HepG2 (cell line): Measurements from ENCODE around the gene TOPBP1. TPM values are rescaled to one million over a fixed set of nuclear protein-coding genes. Genes with fewer than 3 reads are reported as not detected.

Experiments used
- GABPB1 ChIP-seq: IDR thresholded peaks from 2 replicates; pipeline ENCODE4 v1.6.1; 2016; ENCODE audit warnings: mild to moderate bottlenecking, missing genetic modification reagents, moderate library complexity, missing compliant biosample characterization
- HMG20A ChIP-seq: IDR thresholded peaks from 2 replicates; pipeline ENCODE4 v1.6.1; 2016; ENCODE audit warnings: borderline replicate concordance
- PRDM4 ChIP-seq: sonication (generic); formaldehyde crosslinking; IDR thresholded peaks from 2 replicates; pipeline ENCODE4 v1.9.0; 2021; ENCODE audit warnings: missing genetic modification reagents, borderline replicate concordance
- RELA ChIP-seq: sonication (generic); formaldehyde crosslinking; IDR thresholded peaks from 2 replicates; pipeline ENCODE4 v1.4.0; 2020; ENCODE audit warnings: missing genetic modification reagents
- SMYD3 ChIP-seq: sonication (generic); formaldehyde crosslinking; IDR thresholded peaks from 2 replicates; pipeline ENCODE4 v1.8.1; 2023; ENCODE audit warnings: mild to moderate bottlenecking, missing genetic modification reagents
- SP5 ChIP-seq: IDR thresholded peaks from 2 replicates; pipeline ENCODE4 v1.6.1; 2016; ENCODE audit warnings: low read depth, borderline replicate concordance
- STAT5B ChIP-seq: sonication (generic); formaldehyde crosslinking; IDR thresholded peaks from 2 replicates; pipeline ENCODE4 v1.4.0; 2020; ENCODE audit warnings: missing genetic modification reagents
- TCF12 ChIP-seq, 2 experiments: fragments of 450-650 bp in 1 of 2; sonication (generic) in 1 of 2; formaldehyde crosslinking in 1 of 2; IDR thresholded peaks; 2 replicates each; pipeline versions ENCODE4 v1.6.1 to v1.8.0; 2017 to 2022; ENCODE audit warnings: antibody characterized with exemption in 1 of 2, mild to moderate bottlenecking in 1 of 2, missing genetic modification reagents in 1 of 2, moderate library complexity in 1 of 2
- ZBTB20 ChIP-seq: sonication (generic); formaldehyde crosslinking; IDR thresholded peaks from 2 replicates; pipeline ENCODE4 v1.8.1; 2023; ENCODE audit warnings: missing genetic modification reagents, low read depth, mild to moderate bottlenecking, borderline replicate concordance
- ZNF101 ChIP-seq: sonication (generic); formaldehyde crosslinking; IDR thresholded peaks from 2 replicates; pipeline ENCODE4 v1.4.0; 2020; ENCODE audit warnings: mild to moderate bottlenecking, low read depth, missing genetic modification reagents, borderline replicate concordance
- ZNF296 ChIP-seq: sonication (generic); formaldehyde crosslinking; conservative IDR thresholded peaks from 2 replicates; pipeline ENCODE4 v1.5.0; 2020; ENCODE audit warnings: mild to moderate bottlenecking, missing genetic modification reagents
- ZNF563 ChIP-seq: sonication (generic); formaldehyde crosslinking; IDR thresholded peaks from 2 replicates; pipeline ENCODE4 v1.8.0; 2022; ENCODE audit warnings: mild to moderate bottlenecking, moderate library complexity, missing genetic modification reagents
- polyA plus RNA-seq, 8 experiments: library from polyadenylated mRNA; depleted of rRNA in 3 of 8; stranded (reverse) in 7 of 8; unstranded in 1 of 8; fragments of >200 nt; fragmentation: Illumina TruSeq in 4 of 8; extraction: Trizol in 4 of 8; gene quantifications; 2 replicates each; pipeline versions ENCODE4 v1.2.1 to v1.2.3, GENCODE V29; 2011 to 2016; ENCODE audit warnings: low read depth in 4 of 8, missing spikeins in 1 of 8, mixed read lengths in 1 of 8; ENCODE audit not compliant: insufficient read depth in 1 of 8
- total RNA-seq, 5 experiments: library from RNA; depleted of rRNA; stranded (reverse); fragments of >200 nt; fragmentation: Illumina TruSeq; extraction: Trizol; gene quantifications; 2 replicates each; pipeline ENCODE4 v1.2.3, GENCODE V29; 2016; ENCODE audit warnings: low read depth in 1 of 5
- TF ChIP-seq, protein P1 (sequence below): sonication (generic); formaldehyde crosslinking; IDR thresholded peaks from 2 replicates; pipeline ENCODE4 v1.9.0; 2021; ENCODE audit warnings: missing genetic modification reagents, mild to moderate bottlenecking, borderline replicate concordance
- TF ChIP-seq, protein P2 (sequence below): sonication (generic); formaldehyde crosslinking; IDR thresholded peaks from 2 replicates; pipeline ENCODE4 v1.4.0; 2020; ENCODE audit warnings: missing genetic modification reagents
- TF ChIP-seq, protein P3 (sequence below): sonication (generic); formaldehyde crosslinking; IDR thresholded peaks from 2 replicates; pipeline ENCODE4 v1.4.0; 2020; ENCODE audit warnings: mild to moderate bottlenecking, missing genetic modification reagents
- TF ChIP-seq, protein P4 (sequence below): sonication (generic); formaldehyde crosslinking; IDR thresholded peaks from 2 replicates; pipeline ENCODE4 v1.5.1; 2020; ENCODE audit warnings: missing genetic modification reagents, mild to moderate bottlenecking, borderline replicate concordance
- TF ChIP-seq, protein P5 (sequence below): sonication (generic); formaldehyde crosslinking; conservative IDR thresholded peaks from 2 replicates; pipeline ENCODE4 v1.8.0; 2022; ENCODE audit warnings: low read depth, missing genetic modification reagents

Gene TOPBP1
- total and polyA plus RNA-seq, 2 of the 13 experiments (the other 11 are each of a cell fraction or from before 2014, with no cell fraction given): 24.3 to 42.9 TPM

DNA sequence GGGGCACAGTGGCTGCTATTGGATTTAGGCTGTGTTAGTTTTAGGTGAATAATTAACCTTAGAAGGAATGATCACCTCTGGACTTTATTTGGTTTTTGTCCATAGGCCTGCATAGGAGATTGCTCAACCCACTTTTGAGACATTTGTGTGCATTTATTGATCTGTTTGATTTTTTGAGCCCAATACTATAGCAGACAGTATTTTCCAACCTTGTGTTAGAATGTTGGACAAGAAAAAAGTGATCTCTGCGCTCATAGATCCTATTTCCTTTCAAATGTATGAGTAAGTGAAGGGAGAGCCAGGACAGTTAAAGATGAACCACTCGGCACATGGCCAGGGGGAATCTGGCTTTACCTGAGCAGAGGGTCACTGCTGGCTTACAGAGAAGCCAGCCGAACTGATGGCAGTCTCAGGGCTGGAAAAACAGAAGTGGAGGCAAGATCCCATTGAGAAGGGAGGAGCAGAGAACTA is 8.8 kb upstream of the TOPBP1 start (continued):
- TF ChIP-seq PRDM4 (CRISPR knock-in tag) (no peak), STAT5B (CRISPR knock-in tag) (peak; percentile 38; the same call in 1 of the 2 replicates), RELA (CRISPR knock-in tag) (no peak), ZNF296 (no peak), ZNF101 (CRISPR knock-in tag) (peak; percentile 76; the same call in 1 of the 2 replicates), ZBTB20 (CRISPR knock-in tag) (peak; percentile 97; the same call in 1 of the 2 replicates), ZNF563 (CRISPR knock-in tag) (0 out of 2 replicates have a peak, but pooled peaks have one; percentile 19), GABPB1 (CRISPR knock-in tag) (peak; percentile 24; the same call in 1 of the 2 replicates), SMYD3 (CRISPR knock-in tag) (no peak), TCF12 (IDR thresholded peaks at IDR 0.05) (no peak), TCF12 (CRISPR knock-in tag; IDR thresholded peaks at IDR 0.05) (peak; percentile 96), HMG20A (peak; percentile 95), SP5 (CRISPR knock-in tag) (peak; percentile 63; the same call in 1 of the 2 replicates)
- TF ChIP-seq, protein P1, sequence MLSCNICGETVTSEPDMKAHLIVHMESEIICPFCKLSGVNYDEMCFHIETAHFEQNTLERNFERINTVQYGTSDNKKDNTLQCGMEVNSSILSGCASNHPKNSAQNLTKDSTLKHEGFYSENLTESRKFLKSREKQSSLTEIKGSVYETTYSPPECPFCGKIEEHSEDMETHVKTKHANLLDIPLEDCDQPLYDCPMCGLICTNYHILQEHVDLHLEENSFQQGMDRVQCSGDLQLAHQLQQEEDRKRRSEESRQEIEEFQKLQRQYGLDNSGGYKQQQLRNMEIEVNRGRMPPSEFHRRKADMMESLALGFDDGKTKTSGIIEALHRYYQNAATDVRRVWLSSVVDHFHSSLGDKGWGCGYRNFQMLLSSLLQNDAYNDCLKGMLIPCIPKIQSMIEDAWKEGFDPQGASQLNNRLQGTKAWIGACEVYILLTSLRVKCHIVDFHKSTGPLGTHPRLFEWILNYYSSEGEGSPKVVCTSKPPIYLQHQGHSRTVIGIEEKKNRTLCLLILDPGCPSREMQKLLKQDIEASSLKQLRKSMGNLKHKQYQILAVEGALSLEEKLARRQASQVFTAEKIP (CRISPR knock-in tag): no peak
- TF ChIP-seq, protein P2, sequence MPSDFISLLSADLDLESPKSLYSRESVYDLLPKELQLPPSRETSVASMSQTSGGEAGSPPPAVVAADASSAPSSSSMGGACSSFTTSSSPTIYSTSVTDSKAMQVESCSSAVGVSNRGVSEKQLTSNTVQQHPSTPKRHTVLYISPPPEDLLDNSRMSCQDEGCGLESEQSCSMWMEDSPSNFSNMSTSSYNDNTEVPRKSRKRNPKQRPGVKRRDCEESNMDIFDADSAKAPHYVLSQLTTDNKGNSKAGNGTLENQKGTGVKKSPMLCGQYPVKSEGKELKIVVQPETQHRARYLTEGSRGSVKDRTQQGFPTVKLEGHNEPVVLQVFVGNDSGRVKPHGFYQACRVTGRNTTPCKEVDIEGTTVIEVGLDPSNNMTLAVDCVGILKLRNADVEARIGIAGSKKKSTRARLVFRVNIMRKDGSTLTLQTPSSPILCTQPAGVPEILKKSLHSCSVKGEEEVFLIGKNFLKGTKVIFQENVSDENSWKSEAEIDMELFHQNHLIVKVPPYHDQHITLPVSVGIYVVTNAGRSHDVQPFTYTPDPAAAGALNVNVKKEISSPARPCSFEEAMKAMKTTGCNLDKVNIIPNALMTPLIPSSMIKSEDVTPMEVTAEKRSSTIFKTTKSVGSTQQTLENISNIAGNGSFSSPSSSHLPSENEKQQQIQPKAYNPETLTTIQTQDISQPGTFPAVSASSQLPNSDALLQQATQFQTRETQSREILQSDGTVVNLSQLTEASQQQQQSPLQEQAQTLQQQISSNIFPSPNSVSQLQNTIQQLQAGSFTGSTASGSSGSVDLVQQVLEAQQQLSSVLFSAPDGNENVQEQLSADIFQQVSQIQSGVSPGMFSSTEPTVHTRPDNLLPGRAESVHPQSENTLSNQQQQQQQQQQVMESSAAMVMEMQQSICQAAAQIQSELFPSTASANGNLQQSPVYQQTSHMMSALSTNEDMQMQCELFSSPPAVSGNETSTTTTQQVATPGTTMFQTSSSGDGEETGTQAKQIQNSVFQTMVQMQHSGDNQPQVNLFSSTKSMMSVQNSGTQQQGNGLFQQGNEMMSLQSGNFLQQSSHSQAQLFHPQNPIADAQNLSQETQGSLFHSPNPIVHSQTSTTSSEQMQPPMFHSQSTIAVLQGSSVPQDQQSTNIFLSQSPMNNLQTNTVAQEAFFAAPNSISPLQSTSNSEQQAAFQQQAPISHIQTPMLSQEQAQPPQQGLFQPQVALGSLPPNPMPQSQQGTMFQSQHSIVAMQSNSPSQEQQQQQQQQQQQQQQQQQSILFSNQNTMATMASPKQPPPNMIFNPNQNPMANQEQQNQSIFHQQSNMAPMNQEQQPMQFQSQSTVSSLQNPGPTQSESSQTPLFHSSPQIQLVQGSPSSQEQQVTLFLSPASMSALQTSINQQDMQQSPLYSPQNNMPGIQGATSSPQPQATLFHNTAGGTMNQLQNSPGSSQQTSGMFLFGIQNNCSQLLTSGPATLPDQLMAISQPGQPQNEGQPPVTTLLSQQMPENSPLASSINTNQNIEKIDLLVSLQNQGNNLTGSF (CRISPR knock-in tag): no peak
- TF ChIP-seq, protein P3, sequence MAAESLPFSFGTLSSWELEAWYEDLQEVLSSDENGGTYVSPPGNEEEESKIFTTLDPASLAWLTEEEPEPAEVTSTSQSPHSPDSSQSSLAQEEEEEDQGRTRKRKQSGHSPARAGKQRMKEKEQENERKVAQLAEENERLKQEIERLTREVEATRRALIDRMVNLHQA (CRISPR knock-in tag): no peak
- TF ChIP-seq, protein P4, sequence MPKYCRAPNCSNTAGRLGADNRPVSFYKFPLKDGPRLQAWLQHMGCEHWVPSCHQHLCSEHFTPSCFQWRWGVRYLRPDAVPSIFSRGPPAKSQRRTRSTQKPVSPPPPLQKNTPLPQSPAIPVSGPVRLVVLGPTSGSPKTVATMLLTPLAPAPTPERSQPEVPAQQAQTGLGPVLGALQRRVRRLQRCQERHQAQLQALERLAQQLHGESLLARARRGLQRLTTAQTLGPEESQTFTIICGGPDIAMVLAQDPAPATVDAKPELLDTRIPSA (CRISPR knock-in tag): no peak
- TF ChIP-seq, protein P5, sequence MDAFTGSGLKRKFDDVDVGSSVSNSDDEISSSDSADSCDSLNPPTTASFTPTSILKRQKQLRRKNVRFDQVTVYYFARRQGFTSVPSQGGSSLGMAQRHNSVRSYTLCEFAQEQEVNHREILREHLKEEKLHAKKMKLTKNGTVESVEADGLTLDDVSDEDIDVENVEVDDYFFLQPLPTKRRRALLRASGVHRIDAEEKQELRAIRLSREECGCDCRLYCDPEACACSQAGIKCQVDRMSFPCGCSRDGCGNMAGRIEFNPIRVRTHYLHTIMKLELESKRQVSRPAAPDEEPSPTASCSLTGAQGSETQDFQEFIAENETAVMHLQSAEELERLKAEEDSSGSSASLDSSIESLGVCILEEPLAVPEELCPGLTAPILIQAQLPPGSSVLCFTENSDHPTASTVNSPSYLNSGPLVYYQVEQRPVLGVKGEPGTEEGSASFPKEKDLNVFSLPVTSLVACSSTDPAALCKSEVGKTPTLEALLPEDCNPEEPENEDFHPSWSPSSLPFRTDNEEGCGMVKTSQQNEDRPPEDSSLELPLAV: no peak
